GM23248 (cell line): ENCODE results near the gene ZNF764. TPM values are rescaled to one million over a fixed set of nuclear protein-coding genes. Genes with fewer than 3 reads are reported as not detected.

ENCODE experiments used
- DNase-seq: peaks from one replicate; pipeline ENCODE4 v3.0.0-alpha.2; 2015
- H2AFZ ChIP-seq: fragments of 200-600 bp; sonication (generic); 2 replicates; pipeline ENCODE4 v1.6.1; 2016; ENCODE audit warnings: antibody characterized with exemption
- H3F3A ChIP-seq: fragments of 200-600 bp; sonication (generic); 2 replicates; pipeline ENCODE4 v1.6.1; 2016; ENCODE audit warnings: mild to moderate bottlenecking, antibody characterized with exemption, mixed run types; ENCODE audit not compliant: insufficient read depth
- H3K27ac ChIP-seq: fragments of 200-600 bp; sonication (generic); 2 replicates; pipeline ENCODE4 v1.5.1; 2016; ENCODE audit warnings: mild to moderate bottlenecking
- H3K27me3 ChIP-seq: fragments of 200-600 bp; sonication (generic); replicated peaks from 2 replicates; pipeline ENCODE4 v1.6.1; 2016; ENCODE audit warnings: mild to moderate bottlenecking; ENCODE audit not compliant: insufficient read depth
- H3K36me3 ChIP-seq: fragments of 200-600 bp; sonication (generic); 2 replicates; pipeline ENCODE4 v1.6.1; 2016; ENCODE audit warnings: low read depth, mild to moderate bottlenecking
- H3K4me1 ChIP-seq: fragments of 200-600 bp; sonication (generic); 2 replicates; pipeline ENCODE4 v1.6.1; 2016; ENCODE audit warnings: mild to moderate bottlenecking; ENCODE audit not compliant: insufficient read depth
- H3K4me2 ChIP-seq: fragments of 200-600 bp; sonication (generic); one replicate; pipeline ENCODE4 v1.6.1; 2016; ENCODE audit warnings: mild to moderate bottlenecking; ENCODE audit not compliant: unreplicated experiment
- H3K4me3 ChIP-seq: fragments of 200-600 bp; sonication (generic); 2 replicates; pipeline ENCODE4 v1.5.1; 2016; ENCODE audit warnings: mild to moderate bottlenecking
- H3K79me2 ChIP-seq: fragments of 200-600 bp; sonication (generic); 2 replicates; pipeline ENCODE4 v1.6.1; 2016; ENCODE audit warnings: mild to moderate bottlenecking; ENCODE audit not compliant: insufficient read depth
- H3K9ac ChIP-seq: fragments of 200-600 bp; sonication (generic); 2 replicates; pipeline ENCODE4 v1.6.1; 2016; ENCODE audit warnings: mild to moderate bottlenecking
- H3K9me2 ChIP-seq: fragments of 200-600 bp; sonication (generic); 2 replicates; pipeline ENCODE4 v1.6.1; 2016; ENCODE audit warnings: mixed run types, mild to moderate bottlenecking, moderate library complexity; ENCODE audit not compliant: insufficient read depth
- H3K9me3 ChIP-seq: fragments of 200-600 bp; sonication (generic); one replicate; pipeline ENCODE4 v1.6.1; 2017; ENCODE audit warnings: low read depth
- H4K20me1 ChIP-seq: fragments of 200-600 bp; sonication (generic); 2 replicates; pipeline ENCODE4 v1.6.0; 2016; ENCODE audit not compliant: insufficient read depth
- EZH2 ChIP-seq: fragments of 200-600 bp; sonication (generic); IDR thresholded peaks from 2 replicates; pipeline ENCODE4 v1.6.1; 2018; ENCODE audit warnings: antibody characterized with exemption, mild to moderate bottlenecking; ENCODE audit not compliant: insufficient read depth, poor library complexity, severe bottlenecking
- EZH2phosphoT487 ChIP-seq: fragments of 200-600 bp; sonication (generic); IDR thresholded peaks from 2 replicates; pipeline ENCODE4 v1.6.1; 2018; ENCODE audit warnings: antibody characterized with exemption, moderate library complexity, mild to moderate bottlenecking, low read depth; ENCODE audit not compliant: insufficient read depth
- WGBS, 2 experiments: methylation state at CpG; one replicate each; pipeline ENCODE4 v1.1.6; 2015 to 2017; ENCODE audit warnings: low lambda C conversion rate in 2 of 2, low coverage in 1 of 2; ENCODE audit errors: missing lambda C conversion rate in 2 of 2; 5-methylcytosine and 5-hydroxymethylcytosine counted together
- in situ Hi-C: fragments of 300-500 bp; cut with MboI; formaldehyde crosslinking; loops from 2 replicates; pipeline ENCODE4 v1.15.0; 2020
- polyA plus RNA-seq: library from polyadenylated mRNA; unstranded; fragments of >200 nt; fragmentation: Nextera tagmentation; extraction: Ambion mirVana; gene quantifications from 2 replicates; pipeline ENCODE4 v1.2.1, GENCODE V29; 2016
- total RNA-seq: library from RNA; depleted of rRNA; stranded (reverse); fragments of >200 nt; shearing (Covaris generic); gene quantifications from 2 replicates; pipeline ENCODE4 v1.2.3, GENCODE V29; 2014

The ZNF764 gene
- total and polyA plus RNA-seq, 2 experiments from 2014 or later = 3.0 to 8.8 TPM

DNA sequence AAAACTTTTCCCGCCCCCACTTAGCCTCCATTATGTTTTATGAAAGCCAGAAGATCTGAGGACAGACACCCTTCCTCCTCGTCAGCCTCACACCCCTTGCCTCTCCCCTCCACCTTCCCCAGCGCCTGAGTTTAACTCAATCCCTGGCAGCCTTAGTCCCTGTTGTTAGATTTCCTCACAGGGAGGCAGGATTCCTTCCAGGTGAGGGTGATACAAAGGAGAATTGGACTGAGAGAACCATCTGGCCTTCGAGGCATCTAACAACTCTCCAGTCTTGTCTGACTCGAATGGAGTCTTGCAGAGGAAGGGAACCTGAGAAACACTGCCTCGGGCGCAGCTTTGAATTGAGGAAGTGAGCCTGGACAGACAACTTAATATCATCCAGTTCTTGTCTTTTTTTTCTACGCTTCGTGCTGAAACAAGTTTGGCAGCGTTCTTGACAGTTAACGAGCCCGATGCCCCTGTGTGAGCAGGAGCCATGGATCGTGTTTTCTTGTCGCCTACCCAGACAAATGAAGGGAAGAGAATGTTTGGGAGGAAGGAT is 30.5 kb downstream of the ZNF764 start:
- in situ Hi-C loops = no loop called here
- Histone ChIP-seq H3K4me1 (peaks cover 6% of the 10 kb centered on the region), H3K27ac (peak overlapping the region; percentile 90), H3K9me2 (no peaks in the 10 kb centered on the region), H3K36me3 (no peaks in the 10 kb centered on the region), H3K9ac (peak overlapping the region; percentile 86), H3K27me3 (no peaks in the 10 kb centered on the region), H3F3A (peaks cover 19% of the 10 kb centered on the region), H3K79me2 (peaks cover 5% of the 10 kb centered on the region; the same call in 1 of the 2 replicates), H4K20me1 (no peaks in the 10 kb centered on the region), H2AFZ (peak overlapping the region; percentile 88), H3K9me3 (no peaks in the 10 kb centered on the region), H3K4me2 (peak overlapping the region; percentile 91), H3K4me3 (peak overlapping the region; percentile 78)
- 11 to 15% methylated on average over 14 of the region's 14 CpGs for WGBS, 2 experiments
- DNase-seq = peak; percentile 50
- no peak for TF ChIP-seq EZH2phosphoT487
- no peak for TF ChIP-seq EZH2

- Histone ChIP-seq H3K4me3 (peak overlapping the region; percentile 78), H3K9me2 (no peaks in the 10 kb centered on the region), H3K79me2 (0 out of 2 replicates have a peak, but pooled peaks cover 3% of the 10 kb centered on the region), H3K4me2 (peak overlapping the region; percentile 91), H3K4me1 (peaks cover 6% of the 10 kb centered on the region), H3K9me3 (no peaks in the 10 kb centered on the region), H3K36me3 (no peaks in the 10 kb centered on the region), H2AFZ (peak overlapping the region; percentile 88), H3K27me3 (no peaks in the 10 kb centered on the region), H4K20me1 (no peaks in the 10 kb centered on the region), H3F3A (peaks cover 19% of the 10 kb centered on the region), H3K27ac (peak overlapping the region; percentile 90), H3K9ac (peak overlapping the region; percentile 86)
- no peak for TF ChIP-seq EZH2
- WGBS, 2 experiments = 0 to 1% methylated on average over 60 to 70 of the region's 79 CpGs
- DNase-seq = peak; percentile 99
- in situ Hi-C loops = no loop called here
These were observed 31.1 kb downstream of the ZNF764 start for GRCh38 chr16:30526823-30527634.

- H3K27me3 ChIP-seq = no peaks in the 10 kb centered on the region
- H3K36me3 ChIP-seq = no peaks in the 10 kb centered on the region
- peak within 1 kb of the TSS; percentile 86 for H3K9ac ChIP-seq
- no peaks in the 10 kb centered on the region for H3K9me2 ChIP-seq
- H3K79me2 ChIP-seq = 0 out of 2 replicates have a peak, but pooled peaks cover 3% of the 10 kb centered on the region
- no peaks in the 10 kb centered on the region for H3K9me3 ChIP-seq
- peaks cover 19% of the 10 kb centered on the region for H3F3A ChIP-seq
- WGBS, 2 experiments = 1 to 3% methylated on average over 13 to 57 of the region's 73 CpGs
- no peaks in the 10 kb centered on the region for H4K20me1 ChIP-seq
- peak; percentile 62 for DNase-seq
- H3K4me2 ChIP-seq = peak within 1 kb of the TSS; percentile 91
- H3K27ac ChIP-seq = peak within 1 kb of the TSS; percentile 90
- H3K4me1 ChIP-seq = peaks cover 6% of the 10 kb centered on the region
- peak within 1 kb of the TSS; percentile 88 for H2AFZ ChIP-seq
- peak within 1 kb of the TSS; percentile 78 for H3K4me3 ChIP-seq
- in situ Hi-C loops = no loop called here
- TF ChIP-seq EZH2 (no peak), EZH2phosphoT487 (no peak)
These were observed 31.9 kb downstream of the ZNF764 start, which contains the start of gene ZNF768 for GRCh38 chr16:30526137-30526822. TSS of gene ZNF768 (minus strand) at chr16:30526566. CDS start at chr16:30526413, 153 bp downstream.

GRCh38 chr16:30525844-30526136 is 32.4 kb downstream of the ZNF764 start:
- H3K9ac ChIP-seq = peak overlapping the region; percentile 86
- peak overlapping the region; percentile 90; the same call in 1 of the 2 replicates for H3K27ac ChIP-seq
- in situ Hi-C loops = no loop called here

More at GRCh38 chr16:30525844-30526136, 32.4 kb downstream of the ZNF764 start:
- WGBS, 2 experiments = 73 to 92% methylated on average over 3 to 4 of the region's 4 CpGs
- Histone ChIP-seq H3K9me2 (no peaks in the 10 kb centered on the region), H3K36me3 (no peaks in the 10 kb centered on the region), H3F3A (peaks cover 19% of the 10 kb centered on the region), H3K4me1 (peaks cover 6% of the 10 kb centered on the region), H3K79me2 (no peaks in the 10 kb centered on the region), H3K4me2 (peak overlapping the region; percentile 91), H3K4me3 (peak overlapping the region; percentile 78), H3K9me3 (no peaks in the 10 kb centered on the region), H2AFZ (peak overlapping the region; percentile 83), H4K20me1 (no peaks in the 10 kb centered on the region), H3K27me3 (no peaks in the 10 kb centered on the region)
- no peak for TF ChIP-seq EZH2
- no peak for TF ChIP-seq EZH2phosphoT487
- DNase-seq = no peak
